Testis (tissue), 3 donors: ENCODE results near the gene MAPKAPK3. TPM values are rescaled to one million over a fixed set of nuclear protein-coding genes. Genes with fewer than 3 reads are reported as not detected.

Experiments used
- DNase-seq: peaks from one replicate; pipeline ENCODE4 v3.0.0-alpha.2; 2019
- H3K27ac ChIP-seq, 2 donors: fragments of 200-600 bp; sonication (generic); one replicate each; pipeline ENCODE4 v1.5.1; 2019
- H3K27me3 ChIP-seq: fragments of 200-600 bp; sonication (generic); one replicate; pipeline ENCODE4 v1.5.1; 2019
- H3K36me3 ChIP-seq: fragments of 200-600 bp; sonication (generic); one replicate; pipeline ENCODE4 v1.5.1; 2017; ENCODE audit warnings: low read depth; ENCODE audit errors: missing control alignments
- H3K4me1 ChIP-seq: fragments of 200-600 bp; sonication (generic); one replicate; pipeline ENCODE4 v1.5.1; 2019
- H3K4me3 ChIP-seq, 2 donors: fragments of 200-600 bp; sonication (generic); one replicate each; pipeline ENCODE4 v1.5.1; 2017 to 2019
- H3K9me3 ChIP-seq: fragments of 200-600 bp; sonication (generic); one replicate; pipeline ENCODE4 v1.5.1; 2017
- POLR2A ChIP-seq: fragments of 450-650 bp; IDR thresholded peaks from one replicate; pipeline ENCODE4 v1.6.1; 2017; ENCODE audit warnings: antibody characterized with exemption, mild to moderate bottlenecking, moderate library complexity
- WGBS, 2 donors: methylation state at CpG; one replicate each; pipeline ENCODE4 v1.1.5; 2018; 5-methylcytosine and 5-hydroxymethylcytosine counted together
- intact Hi-C: fragments of 100-400 bp; cut with DNase I; formaldehyde crosslinking; loops from one replicate; pipeline ENCODE4 v1.15.1; 2023; ENCODE audit warnings: low total_unique reads
- microRNA-seq, 2 donors: library from miRNA; unstranded; fragments of <30 nt; microRNA quantifications; one replicate each; pipeline ENCODE4, GENCODE V29; 2016; ENCODE audit warnings: borderline number of aligned reads in 2 of 2, borderline replicate concordance in 1 of 2
- polyA plus RNA-seq: library from polyadenylated mRNA; stranded (reverse); fragments of 350-450 nt; fragmentation: Illumina TruSeq; extraction: RNeasy Lipid Tissue Mini Kit (QIAGEN cat#74804); gene quantifications from one replicate; pipeline ENCODE4 v1.2.3, GENCODE V29; 2014; ENCODE audit warnings: low read depth, low replicate concordance; ENCODE audit not compliant: insufficient read depth
- small RNA-seq, 2 donors: library from RNA; depleted of rRNA; stranded (forward); fragments of <200 nt; gene quantifications; one replicate each; pipeline ENCODE3, GENCODE V24; 2016
- total RNA-seq, 2 donors: library from RNA; depleted of rRNA; stranded (reverse); fragments of >200 nt; gene quantifications; one replicate each; pipeline ENCODE4 v1.2.3, GENCODE V29; 2016
- TF ChIP-seq, protein P1 (sequence below), 3 experiments: fragments of 450-650 bp in 2 of 3; fragments of 200-600 bp in 1 of 3; sonication (generic) in 1 of 3; IDR thresholded peaks; one replicate each; pipeline ENCODE4 v1.5.1; 2016 to 2019; ENCODE audit warnings: antibody characterized with exemption in 3 of 3, mild to moderate bottlenecking in 2 of 3, moderate library complexity in 1 of 3

The MAPKAPK3 gene
- total and polyA plus RNA-seq, 3 donors from 2014 or later: 19.1 to 27.1 (median 21.4) TPM

DNA sequence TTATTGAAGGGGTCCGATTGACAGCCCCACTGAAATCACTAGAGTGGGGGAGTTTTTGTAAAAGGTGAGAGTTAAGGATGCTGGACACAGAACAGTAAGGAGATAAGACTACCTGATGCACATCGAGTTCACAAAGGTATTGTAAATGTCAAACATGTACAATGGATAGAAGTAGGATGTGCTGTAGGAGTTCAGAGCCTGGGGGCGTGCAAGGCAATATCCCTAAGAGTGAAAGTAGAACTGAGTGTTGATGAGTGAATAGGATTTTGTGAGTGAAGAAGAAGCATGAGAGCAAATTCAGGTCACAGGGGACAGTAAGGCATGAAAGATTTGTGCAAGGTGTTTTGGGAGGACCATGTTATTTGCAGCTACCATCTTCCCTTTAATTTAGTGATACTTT lies 79.3 kb downstream of the MAPKAPK3 start:
- Histone ChIP-seq H3K27me3 (no peaks in the 10 kb centered on the region), H3K36me3 (no peaks in the 10 kb centered on the region), H3K4me3 (no peak overlapping the region), H3K4me1 (no peaks in the 10 kb centered on the region), H3K27ac (no peak overlapping the region), H3K9me3 (no peaks in the 10 kb centered on the region)
- TF ChIP-seq, protein P1, sequence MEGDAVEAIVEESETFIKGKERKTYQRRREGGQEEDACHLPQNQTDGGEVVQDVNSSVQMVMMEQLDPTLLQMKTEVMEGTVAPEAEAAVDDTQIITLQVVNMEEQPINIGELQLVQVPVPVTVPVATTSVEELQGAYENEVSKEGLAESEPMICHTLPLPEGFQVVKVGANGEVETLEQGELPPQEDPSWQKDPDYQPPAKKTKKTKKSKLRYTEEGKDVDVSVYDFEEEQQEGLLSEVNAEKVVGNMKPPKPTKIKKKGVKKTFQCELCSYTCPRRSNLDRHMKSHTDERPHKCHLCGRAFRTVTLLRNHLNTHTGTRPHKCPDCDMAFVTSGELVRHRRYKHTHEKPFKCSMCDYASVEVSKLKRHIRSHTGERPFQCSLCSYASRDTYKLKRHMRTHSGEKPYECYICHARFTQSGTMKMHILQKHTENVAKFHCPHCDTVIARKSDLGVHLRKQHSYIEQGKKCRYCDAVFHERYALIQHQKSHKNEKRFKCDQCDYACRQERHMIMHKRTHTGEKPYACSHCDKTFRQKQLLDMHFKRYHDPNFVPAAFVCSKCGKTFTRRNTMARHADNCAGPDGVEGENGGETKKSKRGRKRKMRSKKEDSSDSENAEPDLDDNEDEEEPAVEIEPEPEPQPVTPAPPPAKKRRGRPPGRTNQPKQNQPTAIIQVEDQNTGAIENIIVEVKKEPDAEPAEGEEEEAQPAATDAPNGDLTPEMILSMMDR (IDR thresholded peaks at IDR 0.05): no peak
- TF ChIP-seq POLR2A: no peak
- intact Hi-C loops: no loop called here
- DNase-seq: no peak
- WGBS, 2 donors: 85 to 87% methylated on average over 3 of the region's 3 CpGs

DNA sequence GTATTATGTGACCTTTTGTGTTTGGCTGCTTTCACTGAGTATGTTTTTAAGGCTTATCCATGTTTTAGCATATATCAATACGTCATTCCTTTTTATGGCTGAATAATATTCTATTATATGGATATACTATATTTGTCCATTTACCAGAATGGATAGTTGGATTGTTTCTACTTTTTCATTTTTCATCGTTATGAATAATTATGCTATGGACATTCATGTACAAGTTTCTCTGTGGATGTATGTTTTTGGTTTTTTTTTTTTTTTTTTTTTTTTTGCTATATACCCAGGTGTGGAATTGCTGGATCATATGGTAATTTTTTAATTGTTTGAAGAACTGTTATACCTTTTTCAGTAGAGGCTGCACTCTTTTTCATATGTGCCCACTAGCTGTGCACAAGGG lies 81.3 kb downstream of the MAPKAPK3 start:
- no peaks in the 10 kb centered on the region for H3K27me3 ChIP-seq
- no peak for TF ChIP-seq POLR2A
- TF ChIP-seq, protein P1 (IDR thresholded peaks at IDR 0.05): no peak
- H3K4me3 ChIP-seq: no peak overlapping the region
- intact Hi-C loops: no loop called here
- H3K9me3 ChIP-seq: no peaks in the 10 kb centered on the region
- no peak overlapping the region for H3K27ac ChIP-seq
- H3K36me3 ChIP-seq: no peaks in the 10 kb centered on the region
- no peaks in the 10 kb centered on the region for H3K4me1 ChIP-seq
- no peak for DNase-seq
- WGBS, 2 donors: 97 to 98% methylated on average over 2 of the region's 2 CpGs

Small RNA genes lying within 50 kb of the gene (microRNA-seq; reads per million reads assigned to microRNA genes)
- 4.8 to 5.6 reads per million in 2 donors for gene MIR4787

Small RNA genes lying within 50 kb of the gene (small RNA-seq; reads per million reads assigned to genes)
- gene MIR4787 (0 to 0.55 reads per million in 2 donors), gene PPIAP69 (0 reads per million in 2 donors)

Other genes with a start within 250 kb of the MAPKAPK3 start
- gene CACNA2D2, start 113.5 kb upstream of the MAPKAPK3 start, total RNA-seq: 10 to 100 TPM; 16.1 to 19.3 TPM
- gene CACNA2D2, start 113.5 kb upstream of the MAPKAPK3 start, polyA plus RNA-seq: 15.9 TPM
- gene C3orf18, start 49.4 kb upstream of the MAPKAPK3 start, total RNA-seq: 10 to 100 TPM; 21.0 to 28.8 TPM
- gene C3orf18, start 49.4 kb upstream of the MAPKAPK3 start, polyA plus RNA-seq: 14.9 TPM
- gene HEMK1, start 47.6 kb upstream of the MAPKAPK3 start, total RNA-seq: 10 to 100 TPM; 12.8 to 13.1 TPM
- 25.7 TPM for gene HEMK1, start 47.6 kb upstream of the MAPKAPK3 start, polyA plus RNA-seq
- 1 to 10 TPM; 1.3 to 3.7 TPM for gene CISH, start 5.4 kb upstream of the MAPKAPK3 start, total RNA-seq
- gene CISH, start 5.4 kb upstream of the MAPKAPK3 start, polyA plus RNA-seq: 5.8 TPM
- gene DOCK3, start 57.8 kb downstream of the MAPKAPK3 start, total RNA-seq: 10 to 100 TPM; 11.2 to 11.7 TPM
- gene DOCK3, start 57.8 kb downstream of the MAPKAPK3 start, polyA plus RNA-seq: 8.4 TPM